H54 (cell line): ENCODE measurements around the gene POLD3.

Experiments
- DNase-seq: peaks from one replicate; pipeline ENCODE4 v3.0.0; 2011; ENCODE audit warnings: low spot score, mixed read lengths; ENCODE audit not compliant: insufficient read length
- FAIRE-seq: peaks from 3 replicates; lab custom pipeline; 2011; peaks lifted over from hg19 to GRCh38; lab: Jason Lieb, UNC
- POLR2A ChIP-seq: IDR thresholded peaks from 2 replicates; pipeline ENCODE4 v1.6.1; 2011; ENCODE audit warnings: low read depth, mild to moderate bottlenecking, low read length

The POLD3 gene

DNA sequence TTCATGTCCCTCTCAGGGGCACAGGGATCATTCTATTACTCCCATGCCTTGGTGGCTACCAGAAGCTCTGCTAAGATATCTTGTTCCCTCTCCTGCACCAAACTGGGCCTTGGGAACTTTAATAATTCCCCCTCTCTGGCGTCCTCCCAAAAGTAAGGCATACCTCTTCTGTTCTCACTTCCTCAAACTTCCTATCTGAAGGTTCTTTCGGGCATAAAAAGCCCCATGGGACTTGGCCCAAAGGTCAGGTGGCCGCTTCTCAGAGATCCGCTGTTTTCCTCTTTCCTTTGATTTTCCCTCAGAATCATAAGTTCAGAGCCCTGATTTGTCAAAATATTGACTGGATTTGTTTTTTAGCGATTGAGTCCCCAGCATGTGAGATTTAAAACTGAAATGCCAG lies 13.0 kb downstream of the POLD3 start:
- DNase-seq (no peak), FAIRE-seq (no peak)
- no peak for TF ChIP-seq POLR2A

DNA sequence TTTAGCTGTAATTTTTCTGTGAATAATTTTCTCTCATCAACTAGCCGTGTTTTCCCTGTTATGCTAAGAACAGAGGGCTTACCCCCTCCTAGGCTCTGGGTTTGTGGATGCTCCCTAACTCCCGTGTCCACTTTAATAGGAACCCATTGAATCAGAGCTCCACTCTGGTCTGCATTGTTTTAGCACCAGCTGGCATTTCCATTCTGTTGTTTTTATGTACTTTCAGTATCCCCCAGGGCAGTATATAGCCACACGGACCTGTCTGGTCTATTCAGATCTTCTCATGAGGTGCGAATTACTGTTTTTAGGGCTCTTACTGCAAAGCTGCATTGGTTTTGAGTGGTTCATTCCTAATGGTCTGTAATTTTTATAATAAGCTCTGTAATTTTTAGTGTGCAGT lies 16.0 kb downstream of the POLD3 start:
- DNase-seq (no peak), FAIRE-seq (no peak)
- TF ChIP-seq POLR2A, result no peak

DNA sequence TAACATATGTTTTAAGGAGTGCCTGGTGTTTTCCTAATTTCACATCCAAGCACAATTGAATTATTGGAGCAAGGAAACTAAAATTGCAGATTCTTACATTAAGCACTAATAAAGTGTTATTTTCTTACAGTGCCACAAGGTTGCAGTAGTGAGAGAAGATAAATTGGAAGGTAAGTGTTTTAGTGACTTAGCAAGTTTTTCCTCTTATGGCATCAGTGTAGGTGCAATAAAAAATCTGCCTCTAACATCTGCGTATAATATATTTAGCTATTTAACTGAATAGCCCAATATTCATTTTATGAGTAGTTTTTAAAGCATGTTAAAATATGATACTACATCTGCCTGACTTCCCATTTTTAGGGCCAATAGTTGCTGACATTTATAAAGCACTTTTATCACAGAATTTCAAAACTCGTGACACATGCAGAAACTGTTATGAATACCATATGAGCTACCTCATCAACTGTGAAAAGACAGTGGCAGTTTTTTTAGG lies 19.0 kb downstream of the POLD3 start:
- no peak for TF ChIP-seq POLR2A
- FAIRE-seq (peak; percentile 6), DNase-seq (no peak)

DNA sequence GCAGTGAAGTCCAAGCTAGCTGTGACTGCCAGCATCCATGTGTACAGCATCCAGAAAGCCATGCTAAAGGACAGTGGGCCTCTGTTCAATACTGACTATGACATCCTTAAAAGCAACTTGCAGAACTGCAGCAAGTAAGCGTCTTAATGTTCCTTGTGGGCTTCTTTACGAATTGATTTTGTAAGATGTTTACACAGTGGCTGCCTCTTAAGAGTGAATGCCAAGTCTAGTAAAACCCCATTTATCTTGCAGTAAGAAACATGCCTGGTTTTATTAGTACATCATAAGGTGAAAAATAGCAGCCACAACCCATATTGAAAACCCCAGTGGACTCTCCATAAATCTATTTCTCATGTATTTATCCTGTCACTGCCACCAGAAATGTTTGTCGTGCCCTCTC lies 20.5 kb downstream of the POLD3 start:
- FAIRE-seq (no peak), DNase-seq (no peak)
- TF ChIP-seq POLR2A, result no peak

DNA sequence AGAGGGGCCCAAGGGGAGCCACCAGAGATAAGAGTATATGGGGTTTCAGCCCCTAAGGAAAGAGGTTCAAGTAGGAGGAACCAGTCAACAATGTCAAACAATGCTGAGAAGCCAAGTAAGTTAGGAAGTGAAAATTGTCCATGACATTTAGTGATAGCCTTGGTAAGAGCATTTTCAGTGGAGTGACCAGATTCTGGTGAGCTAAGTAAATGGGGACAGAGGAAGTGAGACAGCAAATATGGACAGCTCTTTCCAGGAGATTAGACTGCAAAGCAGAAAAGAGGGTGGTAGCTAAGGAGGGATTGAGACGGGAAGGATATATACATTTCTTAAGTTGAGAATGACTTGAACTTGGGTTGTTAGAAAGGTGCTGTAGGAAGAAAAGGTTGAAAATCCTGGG lies 22.9 kb downstream of the POLD3 start:
- TF ChIP-seq POLR2A, result no peak
- no peak for DNase-seq
- no peak for FAIRE-seq

DNA sequence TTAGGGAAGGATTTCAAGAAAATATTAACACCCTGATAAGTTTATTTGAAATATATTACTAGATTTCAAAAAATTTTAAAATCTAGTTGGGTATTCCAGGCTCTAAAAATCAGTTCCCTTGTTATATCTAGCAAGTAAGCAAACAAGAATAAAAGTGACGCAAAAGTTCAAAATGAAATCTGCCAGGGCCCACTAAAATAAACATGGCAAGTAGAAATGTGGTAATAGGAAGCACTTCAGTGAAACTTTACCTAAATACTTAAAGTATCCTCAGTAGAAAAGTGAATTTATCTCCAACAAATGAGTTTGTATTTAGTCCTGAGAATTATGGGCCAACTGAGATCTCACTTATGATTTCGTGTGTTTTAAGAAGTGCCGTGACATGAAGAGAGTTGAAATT lies 23.6 kb downstream of the POLD3 start:
- no peak for TF ChIP-seq POLR2A
- DNase-seq, result no peak
- no peak for FAIRE-seq

DNA sequence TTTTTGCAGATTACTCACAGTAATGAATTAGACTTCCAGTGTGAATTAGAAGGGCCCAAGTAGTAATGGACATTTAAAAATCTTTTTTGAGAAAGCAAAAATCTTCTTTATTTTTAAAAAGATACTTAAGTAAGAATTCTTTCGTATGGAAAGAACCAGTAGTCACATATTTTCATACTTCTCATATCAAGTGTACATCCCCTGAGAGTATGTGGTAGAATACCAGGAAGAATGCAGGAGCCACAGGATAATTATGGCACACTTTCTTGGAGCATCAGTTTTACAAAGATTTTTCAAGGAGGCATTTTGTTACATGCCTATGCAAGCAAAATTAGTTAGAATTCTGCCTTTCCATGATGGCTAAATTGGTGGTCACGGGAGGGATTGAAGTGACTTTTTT lies 28.1 kb downstream of the POLD3 start:
- DNase-seq (no peak), FAIRE-seq (no peak)
- no peak for TF ChIP-seq POLR2A

DNA sequence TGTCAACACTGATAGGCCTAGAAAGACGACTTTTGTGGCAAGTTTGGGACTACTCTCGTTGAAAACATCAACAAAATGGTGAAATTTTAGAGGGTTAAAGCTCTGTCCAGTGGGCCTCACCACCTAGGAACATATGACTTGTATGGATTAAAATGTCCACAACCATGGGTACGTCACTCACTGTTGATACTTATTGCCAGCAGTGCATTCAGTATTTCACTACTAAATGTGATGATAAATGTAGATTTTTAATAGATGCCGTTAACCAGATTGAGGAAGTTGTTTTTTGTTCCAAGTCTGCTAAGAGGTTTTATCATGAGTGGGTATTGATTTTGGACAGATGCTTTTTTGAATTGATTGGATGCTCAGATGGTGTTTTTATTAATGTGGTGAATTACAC lies 33.7 kb downstream of the POLD3 start:
- FAIRE-seq, result no peak
- DNase-seq, result no peak
- no peak for TF ChIP-seq POLR2A

DNA sequence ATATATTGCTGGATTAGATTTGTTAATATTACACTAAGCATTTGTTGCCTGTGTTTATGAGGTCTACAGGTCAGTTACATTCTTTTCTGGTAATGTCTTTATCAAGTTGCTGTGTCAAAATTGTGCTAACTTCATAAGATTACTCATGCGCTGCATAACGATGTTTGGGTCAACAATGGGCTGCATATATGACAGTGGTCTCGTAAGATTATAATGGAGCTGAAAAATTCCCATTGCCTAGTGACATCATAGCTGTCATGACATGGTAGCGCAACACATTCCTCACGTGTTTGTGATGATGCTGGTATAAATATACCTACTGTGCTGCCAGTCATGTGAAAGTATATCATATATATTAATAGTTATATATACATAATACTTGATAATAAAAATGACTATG lies 34.2 kb downstream of the POLD3 start:
- no peak for FAIRE-seq

DNA sequence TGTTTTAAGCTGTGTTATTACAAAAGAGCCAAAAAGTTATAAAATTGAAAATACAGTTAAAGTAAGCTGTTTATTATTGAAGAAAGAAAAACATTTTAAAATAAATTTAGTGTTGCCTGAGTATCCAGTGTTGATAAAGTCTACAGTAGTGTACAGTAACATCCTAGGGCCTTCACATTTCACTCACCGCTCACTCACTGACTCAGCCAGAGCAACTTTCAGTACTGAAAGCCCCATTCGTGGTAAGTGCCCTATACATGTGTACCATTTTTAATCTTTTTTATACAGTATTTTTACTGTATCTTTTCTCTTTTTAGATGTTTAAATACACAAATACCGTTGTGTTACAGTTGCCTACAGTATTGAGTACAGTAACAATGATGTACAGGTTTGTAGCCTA lies 35.0 kb downstream of the POLD3 start:
- DNase-seq (no peak), FAIRE-seq (no peak)
- TF ChIP-seq POLR2A, result no peak

More for the DNA sequence above, 34.2 kb downstream of the POLD3 start:
- TF ChIP-seq POLR2A, result no peak
- no peak for DNase-seq

DNA sequence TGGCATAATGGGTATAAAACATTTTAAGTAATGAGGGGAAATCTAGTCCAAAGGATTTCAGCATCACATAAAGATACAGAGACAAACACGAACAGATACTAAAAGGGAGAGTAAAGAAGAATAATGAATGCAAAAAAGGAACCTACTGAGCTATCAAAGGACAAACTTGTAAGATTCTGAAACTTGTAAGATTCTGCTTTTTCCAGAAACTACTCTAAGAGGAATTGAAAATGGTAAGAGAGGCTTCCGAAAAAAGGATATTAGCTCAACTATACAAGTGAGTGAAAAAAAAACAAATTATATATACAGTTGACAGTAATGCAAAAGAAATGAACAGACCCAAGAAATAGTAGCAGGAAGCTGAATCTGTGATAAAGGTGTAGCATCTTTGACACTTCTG lies 37.7 kb downstream of the POLD3 start:
- no peak for TF ChIP-seq POLR2A
- DNase-seq, result no peak
- no peak for FAIRE-seq

DNA sequence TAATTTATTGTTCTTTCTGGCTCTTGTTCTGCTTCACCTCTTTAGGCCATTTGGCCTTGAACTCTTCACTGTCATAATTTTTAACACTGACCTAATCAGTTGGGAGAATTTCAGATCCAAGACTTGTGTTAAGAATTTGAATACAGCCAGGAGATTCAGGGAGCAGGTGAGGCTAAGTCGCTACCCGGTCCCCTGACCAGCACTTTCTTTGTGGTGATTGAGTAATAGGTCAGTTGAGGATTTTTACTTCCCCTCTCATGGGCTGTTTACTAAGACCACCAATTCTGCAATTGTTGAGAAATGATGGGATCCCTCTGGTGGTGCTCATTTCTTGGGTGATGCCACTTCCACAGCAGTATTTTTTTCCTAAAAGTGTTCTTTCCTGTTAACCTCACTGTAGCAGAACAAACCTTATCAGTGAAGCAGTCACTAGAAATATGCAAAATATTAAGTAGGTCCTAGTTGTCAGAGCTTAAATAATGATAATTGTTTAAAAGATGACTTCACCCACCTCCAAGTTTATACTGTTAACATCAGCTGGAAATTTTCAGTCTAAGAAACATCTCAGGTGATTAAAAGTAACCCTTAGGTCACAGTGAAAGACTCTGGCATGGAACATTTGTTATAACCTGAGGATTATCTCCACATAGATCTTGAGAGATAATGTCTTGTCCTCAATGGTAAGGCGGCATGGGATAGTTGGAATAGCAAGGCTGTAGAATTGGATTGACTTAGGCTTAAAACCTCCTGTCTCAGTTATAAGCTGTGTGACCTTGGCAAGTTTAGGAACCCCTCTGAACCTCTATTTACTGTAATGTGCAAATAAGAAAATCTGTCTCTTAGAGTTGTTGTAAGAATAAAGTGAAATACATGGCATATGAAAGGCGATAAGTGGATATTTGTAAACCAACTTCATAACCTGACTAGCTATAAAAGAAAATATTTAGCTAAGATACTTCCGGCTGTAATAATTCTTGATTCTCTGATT lies 41.3 kb downstream of the POLD3 start:
- no peak for TF ChIP-seq POLR2A
- DNase-seq, result no peak
- no peak for FAIRE-seq

DNA sequence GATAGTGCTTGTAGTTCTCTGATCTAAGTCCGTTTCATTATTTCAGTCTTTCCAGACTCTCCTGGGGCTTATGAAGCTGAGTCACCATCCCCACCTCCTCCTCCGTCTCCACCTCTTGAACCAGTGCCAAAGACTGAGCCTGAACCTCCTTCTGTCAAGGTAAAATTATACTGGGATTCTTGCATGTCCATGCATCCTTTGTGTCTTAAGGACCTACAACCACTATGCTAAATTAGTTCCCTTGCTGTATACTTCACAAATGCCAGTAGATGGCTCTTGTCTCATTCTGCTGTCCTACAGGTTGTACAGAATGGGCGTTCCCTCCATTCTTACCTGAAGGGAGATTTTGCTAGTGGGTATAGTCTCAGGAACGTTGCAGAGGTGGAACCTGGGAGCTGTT lies 42.2 kb downstream of the POLD3 start:
- FAIRE-seq, result peak; percentile 85
- peak; percentile 12 for DNase-seq
- no peak for TF ChIP-seq POLR2A

DNA sequence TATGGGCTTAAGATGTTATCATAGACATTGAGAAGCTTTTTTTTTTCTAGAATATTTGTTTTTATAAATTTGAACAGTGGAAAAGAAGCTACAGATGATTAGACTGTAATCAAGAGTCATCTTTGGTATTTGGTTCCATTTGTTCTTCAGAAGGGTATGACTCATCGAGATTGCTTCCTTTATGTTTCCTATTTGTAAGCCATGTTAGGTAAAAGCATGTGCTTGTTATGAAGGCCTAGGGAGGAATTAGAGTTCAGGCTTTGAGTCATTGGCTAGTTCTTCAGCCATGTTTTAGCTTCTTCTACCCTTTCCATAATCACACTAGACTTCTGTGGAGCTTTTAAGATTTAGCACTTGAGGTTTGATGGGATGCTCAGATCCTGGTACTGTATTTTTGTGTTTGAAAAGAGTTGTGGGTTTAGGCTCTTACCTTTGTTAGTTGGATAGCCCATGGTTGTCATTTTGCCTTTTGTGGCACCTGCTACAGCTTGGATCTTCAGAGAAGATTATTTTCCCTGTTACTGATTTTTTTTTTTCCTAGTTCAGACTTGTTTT lies 44.3 kb downstream of the POLD3 start:
- DNase-seq (peak; percentile 35), FAIRE-seq (peak; percentile 84)
- no peak for TF ChIP-seq POLR2A
